GM23248 (cell line): ENCODE measurements around the gene DBF4B.

Experiments used
- EZH2 ChIP-seq: fragments of 200-600 bp; sonication (generic); IDR thresholded peaks from 2 replicates; pipeline ENCODE4 v1.6.1; 2018; ENCODE audit warnings: antibody characterized with exemption, mild to moderate bottlenecking; ENCODE audit not compliant: insufficient read depth, poor library complexity, severe bottlenecking
- EZH2phosphoT487 ChIP-seq: fragments of 200-600 bp; sonication (generic); IDR thresholded peaks from 2 replicates; pipeline ENCODE4 v1.6.1; 2018; ENCODE audit warnings: antibody characterized with exemption, moderate library complexity, mild to moderate bottlenecking, low read depth; ENCODE audit not compliant: insufficient read depth

DNA sequence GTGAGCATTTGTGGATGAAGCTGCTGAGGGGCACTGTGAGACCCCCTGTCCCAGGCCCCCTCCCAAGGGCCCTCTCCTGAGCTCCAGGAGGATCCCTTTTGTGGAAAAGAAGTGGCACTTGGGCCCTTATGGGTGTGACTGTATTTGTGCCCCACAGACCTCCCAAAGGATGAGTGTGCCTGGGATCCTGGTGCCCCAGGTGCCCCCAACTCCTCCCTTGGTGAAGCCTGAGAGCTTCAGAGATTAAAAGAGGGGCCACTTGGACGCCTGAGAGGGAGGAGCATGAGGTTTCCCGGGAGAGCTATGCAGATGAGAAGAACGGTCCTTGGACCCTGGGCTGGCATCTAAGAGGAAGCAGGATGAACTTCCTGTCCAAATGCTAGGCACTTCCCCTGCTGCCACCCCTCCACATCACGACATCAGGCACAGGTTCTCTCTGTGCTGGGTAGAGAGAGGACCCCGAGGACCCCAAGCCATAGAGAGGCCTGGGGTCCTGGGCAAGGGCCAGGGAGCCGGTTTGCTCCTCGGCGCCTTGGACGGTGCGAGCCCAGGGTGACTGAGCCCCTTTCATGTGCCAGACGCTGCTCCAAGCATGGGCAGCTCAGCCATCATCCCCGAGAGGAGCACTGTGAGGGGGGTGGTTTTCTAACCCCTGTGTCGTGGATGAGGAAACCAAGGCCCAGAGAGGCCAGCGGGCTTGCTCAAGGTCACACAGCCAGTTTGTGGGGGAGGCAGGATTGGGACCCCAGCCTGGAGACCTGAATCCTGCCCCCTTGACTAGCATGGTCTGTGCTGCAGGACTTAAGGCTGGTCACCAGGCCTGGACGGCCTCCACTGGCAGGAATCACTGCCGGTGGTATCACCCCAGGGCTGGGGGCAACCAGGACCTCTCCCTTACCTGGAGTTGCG lies 44.7 kb downstream of the DBF4B start:
- TF ChIP-seq EZH2 (no peak), EZH2phosphoT487 (no peak)
